Stimulated activated CD8-positive, alpha-beta memory T cell treated with anti-CD3 and anti-CD28 coated beads, Interleukin-4, amount 100 ng/mL, for 48 hours (primary cell): ENCODE results near the gene ADAM12.

Source experiments
- DNase-seq: peaks from one replicate; pipeline ENCODE4 v3.0.0-alpha.2; 2020

ADAM12 gene

GRCh38 chr10:126233182-126234148 lies 154.8 kb downstream of the ADAM12 start:
- no peak for DNase-seq

GRCh38 chr10:126230587-126230986 lies 157.7 kb downstream of the ADAM12 start:
- DNase-seq: no peak

- DNase-seq: no peak
These were observed 158.6 kb downstream of the ADAM12 start for GRCh38 chr10:126229686-126230085.

- DNase-seq: no peak
These were observed 160.5 kb downstream of the ADAM12 start for GRCh38 chr10:126227762-126228134.

- no peak for DNase-seq
These were observed 161.1 kb downstream of the ADAM12 start for GRCh38 chr10:126226988-126227761.

GRCh38 chr10:126226205-126226604 lies 162.1 kb downstream of the ADAM12 start:
- no peak for DNase-seq

- no peak for DNase-seq
These were observed 162.6 kb downstream of the ADAM12 start for GRCh38 chr10:126225672-126226008.

- DNase-seq: no peak
These were observed 163.2 kb downstream of the ADAM12 start for GRCh38 chr10:126224967-126225671.

- DNase-seq: no peak
These were observed 164.7 kb downstream of the ADAM12 start for GRCh38 chr10:126223512-126224067.

- no peak for DNase-seq
These were observed 165.4 kb downstream of the ADAM12 start for GRCh38 chr10:126222736-126223511.

- DNase-seq: no peak
These were observed 166.4 kb downstream of the ADAM12 start for GRCh38 chr10:126221874-126222273.

GRCh38 chr10:126218778-126219649 lies 169.3 kb downstream of the ADAM12 start:
- DNase-seq: no peak

- no peak for DNase-seq
These were observed 170.1 kb downstream of the ADAM12 start for GRCh38 chr10:126218174-126218573.

- no peak for DNase-seq
These were observed 171.7 kb downstream of the ADAM12 start for GRCh38 chr10:126216632-126216961.

GRCh38 chr10:126215746-126216631 lies 172.3 kb downstream of the ADAM12 start:
- DNase-seq: no peak

- DNase-seq: no peak
These were observed 173.6 kb downstream of the ADAM12 start for GRCh38 chr10:126214679-126215078.

- no peak for DNase-seq
These were observed 174.3 kb downstream of the ADAM12 start for GRCh38 chr10:126214021-126214420.

- no peak for DNase-seq
These were observed 175.5 kb downstream of the ADAM12 start for GRCh38 chr10:126212738-126213137.

- no peak for DNase-seq
These were observed 178.1 kb downstream of the ADAM12 start for GRCh38 chr10:126210051-126210651.

GRCh38 chr10:126209451-126209850 lies 178.8 kb downstream of the ADAM12 start:
- DNase-seq: no peak
